ENCODE measurements around the gene EXOC1L.
"Not testable (repeated sequence)": the region's sequence is repeated elsewhere in the genome, so short reads cannot be mapped to it uniquely, and the experiment has no call there.

Gene EXOC1L

GRCh38 chr4:55830716-55831115, 11.1 kb downstream of the EXOC1L start:
- DNase-seq (ENCODE audit: extremely low read depth, low read depth) = no peak
- TF ChIP-seq CTCF (IDR thresholded peaks at IDR 0.05; ENCODE audit: low read depth, low read length, missing control alignments) = no peak
- no peak overlapping the region for H3K4me3 ChIP-seq (replicated peaks; ENCODE audit: low read depth, low read length)

GRCh38 chr4:55834086-55834795, 14.7 kb downstream of the EXOC1L start:
- DNase-seq (ENCODE audit: extremely low read depth, low read depth) = no peak
- TF ChIP-seq CTCF (IDR thresholded peaks at IDR 0.05; ENCODE audit: low read depth, low read length, missing control alignments) = no peak
- H3K4me3 ChIP-seq (replicated peaks; ENCODE audit: low read depth, low read length) = no peak overlapping the region

- no peak overlapping the region for H3K4me3 ChIP-seq (replicated peaks; ENCODE audit: low read depth, low read length)
- TF ChIP-seq CTCF (IDR thresholded peaks at IDR 0.05; ENCODE audit: low read depth, low read length, missing control alignments) = no peak
- DNase-seq (ENCODE audit: extremely low read depth, low read depth) = no peak
Observed at GRCh38 chr4:55837903-55838302, 18.3 kb downstream of the EXOC1L start.

- TF ChIP-seq CTCF (IDR thresholded peaks at IDR 0.05; ENCODE audit: low read depth, low read length, missing control alignments) = no peak
- H3K4me3 ChIP-seq (replicated peaks; ENCODE audit: low read depth, low read length) = no peak overlapping the region
- DNase-seq (ENCODE audit: extremely low read depth, low read depth) = no peak
Observed at GRCh38 chr4:55838356-55838755, 18.8 kb downstream of the EXOC1L start.

GRCh38 chr4:55838952-55839351, 19.4 kb downstream of the EXOC1L start:
- TF ChIP-seq CTCF (IDR thresholded peaks at IDR 0.05; ENCODE audit: low read depth, low read length, missing control alignments) = no peak
- DNase-seq (ENCODE audit: extremely low read depth, low read depth) = no peak
- H3K4me3 ChIP-seq (replicated peaks; ENCODE audit: low read depth, low read length) = no peak overlapping the region

- no peak for DNase-seq (ENCODE audit: extremely low read depth, low read depth)
- no peak for TF ChIP-seq CTCF (IDR thresholded peaks at IDR 0.05; ENCODE audit: low read depth, low read length, missing control alignments)
- no peak overlapping the region for H3K4me3 ChIP-seq (replicated peaks; ENCODE audit: low read depth, low read length)
Observed at GRCh38 chr4:55840956-55841355, 21.4 kb downstream of the EXOC1L start.

- not testable (repeated sequence) for H3K4me3 ChIP-seq (replicated peaks; ENCODE audit: low read depth, low read length); DNase-seq (ENCODE audit: extremely low read depth, low read depth)
Observed at GRCh38 chr4:55841373-55842239, 22.0 kb downstream of the EXOC1L start.

- not testable (repeated sequence) for H3K4me3 ChIP-seq (replicated peaks; ENCODE audit: low read depth, low read length); DNase-seq (ENCODE audit: extremely low read depth, low read depth)
Observed at GRCh38 chr4:55842312-55842711, 22.7 kb downstream of the EXOC1L start.
